Testis (tissue), 3 donors: ENCODE data around the gene P2RX7. TPM values are rescaled to one million over a fixed set of nuclear protein-coding genes. Genes with fewer than 3 reads are reported as not detected.

Source experiments
- DNase-seq: peaks from one replicate; pipeline ENCODE4 v3.0.0-alpha.2; 2019
- H3K27ac ChIP-seq, 2 donors: fragments of 200-600 bp; sonication (generic); one replicate each; pipeline ENCODE4 v1.5.1; 2019
- H3K27me3 ChIP-seq: fragments of 200-600 bp; sonication (generic); one replicate; pipeline ENCODE4 v1.5.1; 2019
- H3K36me3 ChIP-seq: fragments of 200-600 bp; sonication (generic); one replicate; pipeline ENCODE4 v1.5.1; 2017; ENCODE audit warnings: low read depth; ENCODE audit errors: missing control alignments
- H3K4me1 ChIP-seq: fragments of 200-600 bp; sonication (generic); one replicate; pipeline ENCODE4 v1.5.1; 2019
- H3K4me3 ChIP-seq, 2 donors: fragments of 200-600 bp; sonication (generic); one replicate each; pipeline ENCODE4 v1.5.1; 2017 to 2019
- H3K9me3 ChIP-seq: fragments of 200-600 bp; sonication (generic); one replicate; pipeline ENCODE4 v1.5.1; 2017
- POLR2A ChIP-seq: fragments of 450-650 bp; IDR thresholded peaks from one replicate; pipeline ENCODE4 v1.6.1; 2017; ENCODE audit warnings: antibody characterized with exemption, mild to moderate bottlenecking, moderate library complexity
- WGBS, 2 donors: methylation state at CpG; one replicate each; pipeline ENCODE4 v1.1.5; 2018; 5-methylcytosine and 5-hydroxymethylcytosine counted together
- intact Hi-C: fragments of 100-400 bp; cut with DNase I; formaldehyde crosslinking; loops from one replicate; pipeline ENCODE4 v1.15.1; 2023; ENCODE audit warnings: low total_unique reads
- polyA plus RNA-seq: library from polyadenylated mRNA; stranded (reverse); fragments of 350-450 nt; fragmentation: Illumina TruSeq; extraction: RNeasy Lipid Tissue Mini Kit (QIAGEN cat#74804); gene quantifications from one replicate; pipeline ENCODE4 v1.2.3, GENCODE V29; 2014; ENCODE audit warnings: low read depth, low replicate concordance; ENCODE audit not compliant: insufficient read depth
- total RNA-seq, 2 donors: library from RNA; depleted of rRNA; stranded (reverse); fragments of >200 nt; gene quantifications; one replicate each; pipeline ENCODE4 v1.2.3, GENCODE V29; 2016
- TF ChIP-seq, protein P1 (sequence below), 3 experiments: fragments of 450-650 bp in 2 of 3; fragments of 200-600 bp in 1 of 3; sonication (generic) in 1 of 3; IDR thresholded peaks; one replicate each; pipeline ENCODE4 v1.5.1; 2016 to 2019; ENCODE audit warnings: antibody characterized with exemption in 3 of 3, mild to moderate bottlenecking in 2 of 3, moderate library complexity in 1 of 3

The P2RX7 gene
- total and polyA plus RNA-seq, 3 donors from 2014 or later = 3.0 to 12.8 (median 5.6) TPM

DNA sequence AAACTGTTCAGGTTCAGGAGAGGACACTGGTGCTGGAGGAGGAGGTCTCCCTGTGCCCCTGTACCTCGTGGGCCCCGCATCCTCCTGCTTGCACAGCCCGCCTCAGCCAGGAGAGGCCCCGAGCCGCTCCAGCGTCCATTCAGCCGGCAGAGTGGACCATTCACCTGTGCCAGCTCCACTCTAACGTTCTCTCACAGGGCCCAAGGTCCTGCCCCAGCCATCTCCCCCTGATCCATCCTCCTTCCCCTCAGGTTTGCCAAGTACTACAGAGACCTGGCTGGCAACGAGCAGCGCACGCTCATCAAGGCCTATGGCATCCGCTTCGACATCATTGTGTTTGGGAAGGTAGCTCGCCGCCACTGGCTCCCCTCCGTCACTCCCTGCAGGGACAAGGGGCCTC, 99.5 kb downstream of the P2RX7 start:
- no peak for DNase-seq
- Histone ChIP-seq H3K4me1 (no peaks in the 10 kb centered on the region), H3K36me3 (no peaks in the 10 kb centered on the region), H3K27ac (no peak overlapping the region), H3K27me3 (no peaks in the 10 kb centered on the region), H3K9me3 (no peaks in the 10 kb centered on the region), H3K4me3 (no peak overlapping the region)
- TF ChIP-seq POLR2A = no peak
- TF ChIP-seq, protein P1, sequence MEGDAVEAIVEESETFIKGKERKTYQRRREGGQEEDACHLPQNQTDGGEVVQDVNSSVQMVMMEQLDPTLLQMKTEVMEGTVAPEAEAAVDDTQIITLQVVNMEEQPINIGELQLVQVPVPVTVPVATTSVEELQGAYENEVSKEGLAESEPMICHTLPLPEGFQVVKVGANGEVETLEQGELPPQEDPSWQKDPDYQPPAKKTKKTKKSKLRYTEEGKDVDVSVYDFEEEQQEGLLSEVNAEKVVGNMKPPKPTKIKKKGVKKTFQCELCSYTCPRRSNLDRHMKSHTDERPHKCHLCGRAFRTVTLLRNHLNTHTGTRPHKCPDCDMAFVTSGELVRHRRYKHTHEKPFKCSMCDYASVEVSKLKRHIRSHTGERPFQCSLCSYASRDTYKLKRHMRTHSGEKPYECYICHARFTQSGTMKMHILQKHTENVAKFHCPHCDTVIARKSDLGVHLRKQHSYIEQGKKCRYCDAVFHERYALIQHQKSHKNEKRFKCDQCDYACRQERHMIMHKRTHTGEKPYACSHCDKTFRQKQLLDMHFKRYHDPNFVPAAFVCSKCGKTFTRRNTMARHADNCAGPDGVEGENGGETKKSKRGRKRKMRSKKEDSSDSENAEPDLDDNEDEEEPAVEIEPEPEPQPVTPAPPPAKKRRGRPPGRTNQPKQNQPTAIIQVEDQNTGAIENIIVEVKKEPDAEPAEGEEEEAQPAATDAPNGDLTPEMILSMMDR (IDR thresholded peaks at IDR 0.05) = no peak
- 70 to 81% methylated on average over 15 of the region's 16 CpGs for WGBS, 2 donors
- intact Hi-C loops = no loop called here

DNA sequence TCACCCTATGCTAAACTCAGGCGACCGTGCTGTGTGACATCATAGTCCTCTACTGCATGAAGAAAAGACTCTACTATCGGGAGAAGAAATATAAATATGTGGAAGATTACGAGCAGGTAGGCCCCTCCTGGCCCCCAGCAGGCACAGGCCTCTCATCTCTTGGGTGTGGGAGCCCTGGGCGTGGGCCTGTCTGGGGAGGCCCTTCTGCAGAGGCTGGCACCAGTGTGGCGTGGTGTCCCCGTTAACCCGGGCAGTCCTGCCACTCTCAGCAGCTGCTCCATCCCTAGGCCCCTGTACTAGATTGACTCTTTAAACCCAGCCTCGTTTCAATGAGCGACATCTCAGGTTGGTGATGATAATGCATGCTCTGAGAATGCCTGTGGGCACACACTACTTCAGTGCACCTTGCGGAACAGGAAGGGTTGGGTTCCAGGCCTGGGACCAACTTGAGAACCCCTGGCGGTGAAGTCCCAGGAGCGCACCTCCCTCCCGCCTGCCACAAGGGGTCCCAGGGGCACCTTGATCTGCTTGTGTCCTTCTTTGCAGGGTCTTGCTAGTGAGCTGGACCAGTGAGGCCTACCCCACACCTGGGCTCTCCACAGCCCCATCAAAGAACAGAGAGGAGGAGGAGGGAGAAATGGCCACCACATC, 100.4 kb downstream of the P2RX7 start:
- Histone ChIP-seq H3K4me1 (no peaks in the 10 kb centered on the region), H3K27ac (no peak overlapping the region), H3K27me3 (no peaks in the 10 kb centered on the region), H3K9me3 (no peaks in the 10 kb centered on the region), H3K36me3 (no peaks in the 10 kb centered on the region), H3K4me3 (no peak overlapping the region)
- TF ChIP-seq, protein P1 (IDR thresholded peaks at IDR 0.05) = no peak
- TF ChIP-seq POLR2A = no peak
- DNase-seq = no peak
- intact Hi-C loops = no loop called here
- WGBS, 2 donors = 93 to 95% methylated on average over 5 to 14 of the region's 14 CpGs

DNA sequence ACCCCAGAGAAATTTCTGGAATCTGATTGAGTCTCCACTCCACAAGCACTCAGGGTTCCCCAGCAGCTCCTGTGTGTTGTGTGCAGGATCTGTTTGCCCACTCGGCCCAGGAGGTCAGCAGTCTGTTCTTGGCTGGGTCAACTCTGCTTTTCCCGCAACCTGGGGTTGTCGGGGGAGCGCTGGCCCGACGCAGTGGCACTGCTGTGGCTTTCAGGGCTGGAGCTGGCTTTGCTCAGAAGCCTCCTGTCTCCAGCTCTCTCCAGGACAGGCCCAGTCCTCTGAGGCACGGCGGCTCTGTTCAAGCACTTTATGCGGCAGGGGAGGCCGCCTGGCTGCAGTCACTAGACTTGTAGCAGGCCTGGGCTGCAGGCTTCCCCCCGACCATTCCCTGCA, 100.9 kb downstream of the P2RX7 start:
- H3K4me3 ChIP-seq = no peak overlapping the region
- TF ChIP-seq POLR2A = no peak
- TF ChIP-seq, protein P1 (IDR thresholded peaks at IDR 0.05) = no peak
- no peaks in the 10 kb centered on the region for H3K36me3 ChIP-seq
- H3K4me1 ChIP-seq = no peaks in the 10 kb centered on the region
- 73% methylated on average over 8 of the region's 11 CpGs; no CpG with 5 or more reads in 1 of the 2 donors for WGBS, 2 donors
- DNase-seq = no peak
- intact Hi-C loops = no loop called here
- no peak overlapping the region for H3K27ac ChIP-seq
- no peaks in the 10 kb centered on the region for H3K27me3 ChIP-seq
- H3K9me3 ChIP-seq = no peaks in the 10 kb centered on the region

DNA sequence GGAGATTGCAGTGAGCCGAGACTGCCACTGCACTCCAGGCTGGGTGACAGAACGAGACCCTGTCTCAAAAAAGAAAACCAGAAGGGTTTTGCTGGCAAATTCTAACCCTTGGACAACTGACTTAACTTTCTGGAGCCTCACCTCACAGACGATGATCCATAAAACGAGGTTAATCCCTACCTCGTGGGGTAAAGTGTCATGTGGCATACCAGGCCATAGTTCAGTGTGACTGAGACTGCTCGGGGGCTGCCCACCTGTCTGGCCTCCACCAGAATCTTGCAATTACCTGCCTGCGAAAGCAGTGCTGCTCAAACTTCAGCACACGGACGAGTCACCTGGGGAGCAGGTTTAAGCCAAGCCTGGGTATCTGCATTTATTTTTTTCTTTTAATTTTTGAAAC, 104.1 kb downstream of the P2RX7 start:
- no peak for DNase-seq
- 92 to 96% methylated on average over 9 of the region's 9 CpGs for WGBS, 2 donors
- intact Hi-C loops = no loop called here
- no peaks in the 10 kb centered on the region for H3K27me3 ChIP-seq
- TF ChIP-seq POLR2A = no peak
- TF ChIP-seq, protein P1 (IDR thresholded peaks at IDR 0.05) = no peak
- H3K4me1 ChIP-seq = peaks cover 23% of the 10 kb centered on the region
- no peaks in the 10 kb centered on the region for H3K36me3 ChIP-seq
- no peak overlapping the region for H3K4me3 ChIP-seq
- H3K9me3 ChIP-seq = no peaks in the 10 kb centered on the region
- no peak overlapping the region for H3K27ac ChIP-seq

DNA sequence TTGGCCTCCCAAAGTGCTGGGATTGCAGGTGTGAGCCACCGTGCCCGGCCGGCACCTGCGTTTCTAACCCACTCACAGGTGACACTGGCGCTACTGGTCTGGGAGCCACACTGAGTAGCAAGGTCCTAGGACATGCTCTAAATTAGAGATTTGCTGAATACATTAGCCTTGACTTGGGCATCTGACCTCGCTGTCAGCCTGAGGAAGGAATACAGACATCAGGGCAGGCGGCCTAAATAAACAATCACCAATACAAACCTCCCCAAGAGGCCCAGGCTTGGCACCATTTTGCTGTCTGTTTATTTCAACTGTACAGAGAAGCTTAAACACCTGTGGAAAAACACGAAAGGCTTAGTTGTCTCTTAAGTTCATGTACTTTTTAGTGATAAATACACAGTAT, 104.7 kb downstream of the P2RX7 start:
- Histone ChIP-seq H3K27ac (no peak overlapping the region), H3K9me3 (no peaks in the 10 kb centered on the region), H3K27me3 (no peaks in the 10 kb centered on the region), H3K36me3 (no peaks in the 10 kb centered on the region), H3K4me3 (no peak overlapping the region), H3K4me1 (peaks cover 23% of the 10 kb centered on the region)
- no peak for DNase-seq
- WGBS, 2 donors = 82 to 87% methylated on average over 8 of the region's 8 CpGs
- intact Hi-C loops = no loop called here
- TF ChIP-seq, protein P1 (IDR thresholded peaks at IDR 0.05) = no peak
- TF ChIP-seq POLR2A = no peak
